T-cell (primary cell): ENCODE data around the gene ABCC2. TPM values are rescaled to one million over a fixed set of nuclear protein-coding genes. Genes with fewer than 3 reads are reported as not detected.

Experiments used
- ATAC-seq, 4 experiments: fragments of 200-7000 bp in 3 of 4; fragments of 150-1000 bp in 1 of 4; cut with Tn5 transposase; replicated peaks in 1 of 4; 1 replicate in 3 of 4; 2 replicates in 1 of 4; pipeline ENCODE4 v1.10.0; 2021; ENCODE audit warnings: moderate library complexity in 3 of 4, mild to moderate bottlenecking in 2 of 4, moderate number of reproducible peaks in 1 of 4
- CTCF ChIA-PET, 2 donors: fragments of 300-600 bp; sonication (Branson Sonifier 250); formaldehyde crosslinking; loops; one replicate each; lab custom pipeline; 2022; ENCODE audit warnings: antibody characterized with exemption in 2 of 2; lab: Charles Lee
- POLR2A ChIA-PET, 2 donors: fragments of 300-600 bp; sonication (Branson Sonifier 250); formaldehyde crosslinking; loops; one replicate each; lab custom pipeline; 2022; ENCODE audit warnings: antibody characterized with exemption in 2 of 2; lab: Charles Lee
- DNase-seq, 35 experiments: peaks; one replicate each; pipeline versions ENCODE4 v3.0.0 to v3.0.0-alpha.2; 2013 to 2023
- H3K27ac ChIP-seq: one replicate; pipeline ENCODE4 v1.5.1; 2013; ENCODE audit warnings: low read length
- H3K27me3 ChIP-seq, 2 experiments: replicated peaks in 1 of 2; 1 replicate in 1 of 2; 2 replicates in 1 of 2; pipeline versions ENCODE4 v1.6.1 to v1.7.0; 2013; ENCODE audit warnings: low read length in 1 of 2, mixed read lengths in 1 of 2; ENCODE audit not compliant: control insufficient read depth in 2 of 2, insufficient read depth in 2 of 2; ENCODE audit errors: extremely low read depth in 1 of 2
- H3K36me3 ChIP-seq, 2 donors: 1 replicate in 1 of 2; 2 replicates in 1 of 2; pipeline versions ENCODE4 v1.6.1 to v1.7.0; 2013; ENCODE audit warnings: low read length in 1 of 2; ENCODE audit not compliant: control insufficient read depth in 2 of 2, insufficient read depth in 1 of 2; ENCODE audit errors: extremely low read depth in 1 of 2
- H3K4me1 ChIP-seq, 2 experiments: 1 replicate in 1 of 2; 2 replicates in 1 of 2; pipeline versions ENCODE4 v1.6.1 to v1.7.0; 2013; ENCODE audit warnings: low read length in 2 of 2, mixed read lengths in 1 of 2; ENCODE audit not compliant: insufficient read depth in 2 of 2, control insufficient read depth in 1 of 2; ENCODE audit errors: extremely low read depth in 1 of 2
- H3K4me3 ChIP-seq, 2 donors: 1 replicate in 1 of 2; 2 replicates in 1 of 2; pipeline versions ENCODE4 v1.5.1 to v1.7.0; 2013; ENCODE audit warnings: mild to moderate bottlenecking in 2 of 2, low read length in 1 of 2, moderate library complexity in 1 of 2; ENCODE audit not compliant: control insufficient read depth in 1 of 2; ENCODE audit errors: extremely low read depth in 1 of 2
- H3K9me3 ChIP-seq: 2 replicates; pipeline ENCODE4 v1.7.0; 2013
- H3K27ac Mint-ChIP-seq, 2 donors: one replicate each; pipeline ENCODE4 v1.8.0; 2020 to 2021; ENCODE audit warnings: mild to moderate bottlenecking in 2 of 2, mixed read lengths in 2 of 2
- H3K27me3 Mint-ChIP-seq, 2 donors: one replicate each; pipeline ENCODE4 v1.8.0; 2021 to 2022; ENCODE audit warnings: mixed read lengths in 2 of 2
- H3K36me3 Mint-ChIP-seq: one replicate; pipeline ENCODE4 v1.8.0; 2021; ENCODE audit warnings: mixed read lengths
- H3K4me1 Mint-ChIP-seq, 3 donors: one replicate each; pipeline ENCODE4 v1.8.0; 2020 to 2022; ENCODE audit warnings: mixed read lengths in 3 of 3, mild to moderate bottlenecking in 1 of 3
- H3K4me3 Mint-ChIP-seq, 3 donors: one replicate each; pipeline ENCODE4 v1.8.0; 2020 to 2022; ENCODE audit warnings: mild to moderate bottlenecking in 3 of 3, mixed read lengths in 3 of 3, moderate library complexity in 3 of 3
- H3K9me3 Mint-ChIP-seq, 3 donors: one replicate each; pipeline ENCODE4 v1.8.0; 2020 to 2022; ENCODE audit warnings: mixed read lengths in 3 of 3
- WGBS: methylation state at CpG from one replicate; pipeline ENCODE4 v1.1.5; 2013; ENCODE audit warnings: missing lambda C conversion rate; ENCODE audit not compliant: insufficient coverage; 5-methylcytosine and 5-hydroxymethylcytosine counted together
- total RNA-seq, 35 experiments: library from RNA in 6 of 35; stranded (reverse) in 6 of 35; fragments of 120-200 nt in 1 of 35; gene quantifications; one replicate each; pipeline versions ENCODE4 v1.2.1 to v1.2.4 and lab custom pipeline; 2013 to 2026

ABCC2 gene
- total RNA-seq, 5 donors from 2014 or later (not counting 1 experiment from before 2014, with no cell fraction given), result 2.8 to 5.6 (median 4.0) TPM

- DNase-seq (no peak), ATAC-seq (no peak)
- no peak overlapping the region for H3K4me3 ChIP-seq
- ChIA-PET CTCF (no interaction called here), POLR2A (no interaction called here)
- H3K9me3 Mint-ChIP-seq, result peaks cover 0 to 4% (median 0%) of the 10 kb centered on the region in 3 donors
- no peak overlapping the region for H3K27ac Mint-ChIP-seq
- peaks cover 0 to 11% of the 10 kb centered on the region in 2 experiments for H3K27me3 ChIP-seq
- peaks cover 0 to 1% of the 10 kb centered on the region in 2 donors for H3K27me3 Mint-ChIP-seq
- H3K9me3 ChIP-seq, result peaks cover 2% of the 10 kb centered on the region
- H3K36me3 Mint-ChIP-seq, result peaks cover 20% of the 10 kb centered on the region
- no peak overlapping the region for H3K4me3 Mint-ChIP-seq
- peaks cover 0 to 6% (median 4%) of the 10 kb centered on the region in 3 donors for H3K4me1 Mint-ChIP-seq
- H3K36me3 ChIP-seq, result no peaks in the 10 kb centered on the region
- peaks cover 0 to 6% of the 10 kb centered on the region in 2 experiments for H3K4me1 ChIP-seq
- no peak overlapping the region for H3K27ac ChIP-seq
- no CpG with 5 or more reads among the region's 5 CpGs for WGBS
These were observed 68.4 kb downstream of the ABCC2 start for GRCh38 chr10:99850767-99851340.

- no peaks in the 10 kb centered on the region for H3K36me3 ChIP-seq
- peaks cover 20% of the 10 kb centered on the region for H3K36me3 Mint-ChIP-seq
- ChIA-PET POLR2A (no interaction called here), CTCF (no interaction called here)
- no peak overlapping the region for H3K27ac ChIP-seq
- no peak overlapping the region for H3K27ac Mint-ChIP-seq
- peaks cover 2% of the 10 kb centered on the region for H3K9me3 ChIP-seq
- no peaks in the 10 kb centered on the region for H3K4me1 Mint-ChIP-seq
- peaks cover 0 to 4% (median 0%) of the 10 kb centered on the region in 3 donors for H3K9me3 Mint-ChIP-seq
- no peaks in the 10 kb centered on the region for H3K4me1 ChIP-seq
- H3K4me3 Mint-ChIP-seq, result no peak overlapping the region
- ATAC-seq (no peak), DNase-seq (no peak)
- peaks cover 0 to under 1% of the 10 kb centered on the region in 2 donors for H3K27me3 Mint-ChIP-seq
- H3K4me3 ChIP-seq, result no peak overlapping the region
- WGBS, result 88% methylated on average over 3 of the region's 3 CpGs
- H3K27me3 ChIP-seq, result peaks cover 0 to 2% of the 10 kb centered on the region in 2 experiments
These were observed 69.4 kb downstream of the ABCC2 start for GRCh38 chr10:99851825-99852224.

GRCh38 chr10:99852481-99853213, 70.2 kb downstream of the ABCC2 start:
- DNase-seq, result no peak
- Histone ChIP-seq H3K9me3 (peaks cover 2% of the 10 kb centered on the region), H3K27ac (no peak overlapping the region), H3K4me1 (no peaks in the 10 kb centered on the region), H3K27me3 (no peaks in the 10 kb centered on the region), H3K4me3 (no peak overlapping the region), H3K36me3 (no peaks in the 10 kb centered on the region)
- Mint-ChIP-seq H3K4me1 (no peaks in the 10 kb centered on the region), H3K36me3 (peaks cover 20% of the 10 kb centered on the region), H3K27me3 (peaks cover 0 to 1% of the 10 kb centered on the region in 2 donors), H3K27ac (no peak overlapping the region), H3K4me3 (no peak overlapping the region), H3K9me3 (peaks cover 0 to 4% (median 0%) of the 10 kb centered on the region in 3 donors)
- WGBS, result no CpG with 5 or more reads among the region's 3 CpGs
- ATAC-seq, result no peak
- ChIA-PET CTCF (interaction anchor here (0.7 to 2.0 kb wide), 3 partner anchors 193 to 298 kb away, joined by 3 to 9 read pairs (median 5); no protein-coding TSS in a partner anchor), POLR2A (no interaction called here)

- H3K27ac ChIP-seq, result no peak overlapping the region
- H3K36me3 ChIP-seq, result no peaks in the 10 kb centered on the region
- 100% methylated on average over 1 of the region's 3 CpGs for WGBS
- CTCF ChIA-PET, result interaction anchor here (1.0 to 2.0 kb wide), 3 partner anchors 8 to 192 kb away, joined by 3 to 9 read pairs (median 5); no protein-coding TSS in a partner anchor
- no peak overlapping the region for H3K4me3 ChIP-seq
- H3K27me3 Mint-ChIP-seq, result peaks cover 0 to 5% of the 10 kb centered on the region in 2 donors
- ATAC-seq (no peak), DNase-seq (no peak)
- H3K4me1 ChIP-seq, result no peaks in the 10 kb centered on the region
- H3K9me3 Mint-ChIP-seq, result peaks cover 0 to 4% (median 0%) of the 10 kb centered on the region in 3 donors
- no peaks in the 10 kb centered on the region for H3K27me3 ChIP-seq
- peaks cover 2% of the 10 kb centered on the region for H3K9me3 ChIP-seq
- no peak overlapping the region for H3K27ac Mint-ChIP-seq
- no peaks in the 10 kb centered on the region for H3K4me1 Mint-ChIP-seq
- no peak overlapping the region for H3K4me3 Mint-ChIP-seq
- H3K36me3 Mint-ChIP-seq, result peaks cover 20% of the 10 kb centered on the region
- POLR2A ChIA-PET, result no interaction called here
These were observed 71.2 kb downstream of the ABCC2 start for GRCh38 chr10:99853655-99854054.

GRCh38 chr10:99854860-99855259, 72.4 kb downstream of the ABCC2 start:
- no peak for ATAC-seq
- Mint-ChIP-seq H3K27ac (no peak overlapping the region), H3K27me3 (peaks cover 2 to 8% of the 10 kb centered on the region in 2 donors), H3K9me3 (peaks cover 0 to 4% (median 0%) of the 10 kb centered on the region in 3 donors), H3K4me1 (no peaks in the 10 kb centered on the region), H3K36me3 (peaks cover 20% of the 10 kb centered on the region), H3K4me3 (no peak overlapping the region)
- DNase-seq, result no peak
- 66% methylated on average over 3 of the region's 6 CpGs for WGBS
- H3K4me3 ChIP-seq, result no peak overlapping the region
- H3K4me1 ChIP-seq, result no peaks in the 10 kb centered on the region
- ChIA-PET CTCF (interaction anchor here (1.5 to 2.0 kb wide), 2 partner anchors 9 to 191 kb away, joined by 3 to 9 read pairs; no protein-coding TSS in a partner anchor), POLR2A (interaction anchor here in 1 of 2 donors (0.7 kb wide), 1 partner anchor 9 kb away, joined by 3 read pairs; no protein-coding TSS in a partner anchor)
- H3K9me3 ChIP-seq, result peaks cover 2% of the 10 kb centered on the region
- no peaks in the 10 kb centered on the region for H3K36me3 ChIP-seq
- no peak overlapping the region for H3K27ac ChIP-seq
- no peaks in the 10 kb centered on the region for H3K27me3 ChIP-seq

GRCh38 chr10:99855479-99856071, 73.1 kb downstream of the ABCC2 start:
- no CpG with 5 or more reads among the region's 8 CpGs for WGBS
- ATAC-seq, result no peak
- Mint-ChIP-seq H3K36me3 (peaks cover 19% of the 10 kb centered on the region), H3K27me3 (peaks cover 2 to 8% of the 10 kb centered on the region in 2 donors), H3K27ac (no peak overlapping the region), H3K4me3 (no peak overlapping the region), H3K9me3 (peaks cover 0 to 4% (median 0%) of the 10 kb centered on the region in 3 donors), H3K4me1 (no peaks in the 10 kb centered on the region)
- H3K27ac ChIP-seq, result no peak overlapping the region
- POLR2A ChIA-PET, result interaction anchor here in 1 of 2 donors (0.7 kb wide), 1 partner anchor 10 kb away, joined by 3 read pairs; no protein-coding TSS in a partner anchor
- no peak overlapping the region for H3K4me3 ChIP-seq
- H3K4me1 ChIP-seq, result no peaks in the 10 kb centered on the region
- peaks cover 0 to 2% of the 10 kb centered on the region in 2 experiments for H3K27me3 ChIP-seq
- peaks cover 2% of the 10 kb centered on the region for H3K9me3 ChIP-seq
- DNase-seq, result no peak
- H3K36me3 ChIP-seq, result no peaks in the 10 kb centered on the region
- CTCF ChIA-PET, result interaction anchor here (0.6 to 1.5 kb wide), 3 partner anchors 190 to 416 kb away, joined by 3 read pairs; no protein-coding TSS in a partner anchor
